GM23338 (cell line): ENCODE data around the gene PTOV1. TPM values are rescaled to one million over a fixed set of nuclear protein-coding genes. Genes with fewer than 3 reads are reported as not detected.

Source experiments
- ATAC-seq: fragments of 200-7000 bp; cut with Tn5 transposase; 3 replicates; pipeline ENCODE4 v1.9.1; 2020
- DNase-seq: peaks from one replicate; pipeline ENCODE4 v3.0.0-alpha.2; 2015; ENCODE audit warnings: low spot score
- H2AFZ ChIP-seq: fragments of 200-600 bp; sonication (generic); 2 replicates; pipeline ENCODE4 v1.8.0; 2016; ENCODE audit warnings: antibody characterized with exemption, mild to moderate bottlenecking, moderate library complexity
- H3F3A ChIP-seq: fragments of 200-600 bp; sonication (generic); replicated peaks from 2 replicates; pipeline ENCODE4 v1.8.0; 2017; ENCODE audit warnings: antibody characterized with exemption, mixed run types, low read depth
- H3K27ac ChIP-seq: fragments of 200-600 bp; sonication (generic); 2 replicates; pipeline ENCODE4 v1.6.1; 2016; ENCODE audit warnings: low read depth
- H3K27me3 ChIP-seq: fragments of 200-600 bp; sonication (generic); 2 replicates; pipeline ENCODE4 v1.8.0; 2016; ENCODE audit warnings: mild to moderate bottlenecking, mixed run types, moderate library complexity; ENCODE audit not compliant: insufficient read depth
- H3K36me3 ChIP-seq: fragments of 200-600 bp; sonication (generic); 2 replicates; pipeline ENCODE4 v1.8.0; 2016; ENCODE audit warnings: mild to moderate bottlenecking; ENCODE audit not compliant: insufficient read depth
- H3K4me1 ChIP-seq: fragments of 200-600 bp; sonication (generic); 2 replicates; pipeline ENCODE4 v1.8.0; 2016; ENCODE audit warnings: mild to moderate bottlenecking, moderate library complexity; ENCODE audit not compliant: insufficient read depth
- H3K4me2 ChIP-seq: fragments of 200-600 bp; sonication (generic); 2 replicates; pipeline ENCODE4 v1.7.1; 2017; ENCODE audit warnings: mixed run types
- H3K4me3 ChIP-seq: fragments of 200-600 bp; sonication (generic); 2 replicates; pipeline ENCODE4 v1.6.1; 2016; ENCODE audit warnings: mixed run types
- H3K79me2 ChIP-seq: fragments of 200-600 bp; sonication (generic); replicated peaks from 2 replicates; pipeline ENCODE4 v1.8.0; 2017; ENCODE audit warnings: mild to moderate bottlenecking; ENCODE audit not compliant: insufficient read depth
- H3K9me2 ChIP-seq: fragments of 200-600 bp; sonication (generic); 2 replicates; pipeline ENCODE4 v1.8.0; 2017; ENCODE audit not compliant: insufficient read depth
- H4K20me1 ChIP-seq: fragments of 200-600 bp; sonication (generic); replicated peaks from 2 replicates; pipeline ENCODE4 v1.8.0; 2017; ENCODE audit warnings: mild to moderate bottlenecking; ENCODE audit not compliant: insufficient read depth
- H3K27ac Mint-ChIP-seq: 2 replicates; pipeline ENCODE4 v1.8.0; 2020; ENCODE audit warnings: inconsistent platforms, mild to moderate bottlenecking, moderate library complexity, mixed read lengths
- H3K27me3 Mint-ChIP-seq: 3 replicates; pipeline ENCODE4 v1.8.0; 2022; ENCODE audit warnings: low read depth, mild to moderate bottlenecking, moderate library complexity, mixed read lengths, inconsistent platforms; ENCODE audit not compliant: insufficient read depth, poor library complexity
- H3K36me3 Mint-ChIP-seq: 3 replicates; pipeline ENCODE4 v1.8.0; 2021; ENCODE audit warnings: low read depth, mild to moderate bottlenecking, inconsistent platforms, moderate library complexity, mixed read lengths
- H3K4me1 Mint-ChIP-seq: 3 replicates; pipeline ENCODE4 v1.8.0; 2020; ENCODE audit warnings: mild to moderate bottlenecking, inconsistent platforms, mixed read lengths
- H3K4me3 Mint-ChIP-seq: 3 replicates; pipeline ENCODE4 v1.8.0; 2021; ENCODE audit warnings: moderate library complexity, mild to moderate bottlenecking, inconsistent platforms, mixed read lengths
- H3K9me3 Mint-ChIP-seq: 3 replicates; pipeline ENCODE4 v1.8.0; 2020; ENCODE audit warnings: moderate library complexity, mild to moderate bottlenecking, inconsistent platforms, mixed read lengths
- CREB1 ChIP-seq: fragments of 250-450 bp; sonication (Bioruptor Pico); IDR thresholded peaks from 2 replicates; pipeline ENCODE4 v1.5.0; 2020; ENCODE audit warnings: low read depth, mild to moderate bottlenecking, moderate library complexity
- CTCF ChIP-seq, 2 experiments: fragments of 200-600 bp in 1 of 2; sonication (generic) in 1 of 2; conservative IDR thresholded peaks; 2 replicates each; pipeline versions ENCODE4 v1.5.1 to v1.6.1; 2016 to 2017; ENCODE audit warnings: antibody characterized with exemption in 2 of 2, low read depth in 2 of 2, mild to moderate bottlenecking in 2 of 2, moderate library complexity in 1 of 2
- ETS1 ChIP-seq: IDR thresholded peaks from 2 replicates; pipeline ENCODE4 v1.6.1; 2016; ENCODE audit warnings: antibody characterized with exemption
- EZH2phosphoT487 ChIP-seq: fragments of 200-600 bp; sonication (generic); IDR thresholded peaks from one replicate; pipeline ENCODE4 v1.8.1; 2018; ENCODE audit warnings: antibody characterized with exemption; ENCODE audit not compliant: unreplicated experiment
- JUNB ChIP-seq: IDR thresholded peaks from one replicate; pipeline ENCODE4 v1.6.1; 2016; ENCODE audit warnings: antibody characterized with exemption; ENCODE audit not compliant: unreplicated experiment
- NANOG ChIP-seq: IDR thresholded peaks from 2 replicates; pipeline ENCODE4 v1.6.1; 2016; ENCODE audit warnings: antibody characterized with exemption, borderline replicate concordance
- REST ChIP-seq: IDR thresholded peaks from one replicate; pipeline ENCODE4 v1.6.1; 2018; ENCODE audit warnings: antibody characterized with exemption; ENCODE audit not compliant: unreplicated experiment
- STAT1 ChIP-seq: IDR thresholded peaks from one replicate; pipeline ENCODE4 v1.6.1; 2016; ENCODE audit warnings: antibody characterized with exemption; ENCODE audit not compliant: unreplicated experiment
- ZNF114 ChIP-seq: fragments of 250-450 bp; sonication (Bioruptor Pico); IDR thresholded peaks from 2 replicates; pipeline ENCODE4 v1.5.0; 2020; ENCODE audit warnings: mild to moderate bottlenecking, moderate library complexity
- ZNF331 ChIP-seq: fragments of 250-450 bp; sonication (Bioruptor Pico); IDR thresholded peaks from 2 replicates; pipeline ENCODE4 v1.5.0; 2020; ENCODE audit warnings: low read depth, mild to moderate bottlenecking, moderate library complexity
- polyA plus RNA-seq: library from polyadenylated mRNA; unstranded; fragments of >200 nt; fragmentation: Nextera tagmentation; extraction: Ambion mirVana; gene quantifications from 2 replicates; pipeline ENCODE4 v1.2.1, GENCODE V29; 2016
- total RNA-seq: library from RNA; depleted of rRNA; stranded (reverse); fragments of >200 nt; shearing (Covaris generic); gene quantifications from 2 replicates; pipeline ENCODE4 v1.2.3, GENCODE V29; 2014

PTOV1 gene
- total and polyA plus RNA-seq, 2 experiments from 2014 or later: 188 to 209 TPM

- TF ChIP-seq ETS1: no peak
- no peak for TF ChIP-seq EZH2phosphoT487
- no peak for TF ChIP-seq CTCF (conservative IDR thresholded peaks at IDR 0.05; ENCODE audit: low read depth in 2 of 2)
- no peak for TF ChIP-seq STAT1
- TF ChIP-seq ZNF331 (CRISPR knock-in tag): no peak
- no peak for TF ChIP-seq ZNF114 (CRISPR knock-in tag)
- TF ChIP-seq CREB1: no peak
- TF ChIP-seq JUNB: no peak
These were observed 36.9 kb downstream of the PTOV1 start (continued) for GRCh38 chr19:49887665-49888509.

GRCh38 chr19:49888510-49888824 lies 37.5 kb downstream of the PTOV1 start:
- H3K4me3 ChIP-seq: no peak overlapping the region
- H3K4me1 ChIP-seq: peaks cover 9% of the 10 kb centered on the region; the same call in 1 of the 2 replicates
- H3K4me2 ChIP-seq: no peak overlapping the region
- no peak overlapping the region for H2AFZ ChIP-seq
- Mint-ChIP-seq H3K9me3 (peaks cover 5% of the 10 kb centered on the region), H3K4me1 (peaks cover 9% of the 10 kb centered on the region), H3K27me3 (peaks cover 26% of the 10 kb centered on the region), H3K27ac (no peak overlapping the region), H3K4me3 (no peak overlapping the region), H3K36me3 (peaks cover 39% of the 10 kb centered on the region)
- H3K27me3 ChIP-seq: 0 out of 2 replicates have a peak, but pooled peaks cover 3% of the 10 kb centered on the region
- H3K9me2 ChIP-seq: no peaks in the 10 kb centered on the region
- DNase-seq (no peak), ATAC-seq (no peak)
- H4K20me1 ChIP-seq: no peaks in the 10 kb centered on the region; the same call in 1 of the 2 replicates
- no peak overlapping the region for H3K27ac ChIP-seq
- peaks cover 30% of the 10 kb centered on the region; the same call in 1 of the 2 replicates for H3F3A ChIP-seq
- no peaks in the 10 kb centered on the region for H3K79me2 ChIP-seq
- H3K36me3 ChIP-seq: peaks cover 13% of the 10 kb centered on the region
- TF ChIP-seq ZNF114 (CRISPR knock-in tag) (no peak), CREB1 (no peak), NANOG (no peak), REST (no peak), ETS1 (no peak)
